ENCODE data around the gene ERLIN1. TPM values are rescaled to one million over a fixed set of nuclear protein-coding genes. Genes with fewer than 3 reads are reported as not detected.

Gene ERLIN1
- total and polyA plus RNA-seq, 4 donors: 21.7 to 85.4 (median 70.0) TPM

DNA sequence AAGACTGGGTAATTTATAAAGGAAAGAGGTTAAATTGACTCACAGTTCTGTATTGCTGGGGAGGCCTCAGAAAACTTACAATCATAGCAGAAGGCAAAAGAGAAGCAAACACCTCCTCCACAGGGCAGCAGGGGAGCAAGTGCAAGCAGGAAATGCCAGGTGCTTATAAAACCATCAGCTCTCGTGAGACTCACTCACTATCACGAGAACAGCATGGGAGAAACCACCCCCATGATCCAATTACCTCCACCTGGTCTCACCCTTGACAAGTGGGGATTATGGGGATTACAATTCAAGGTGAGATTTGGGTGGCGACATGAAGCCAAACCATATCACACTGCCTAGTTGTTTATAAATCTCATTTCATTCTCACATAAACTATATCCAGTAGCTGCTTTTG lies 76.2 kb downstream of the ERLIN1 start:
- TF ChIP-seq RAD21 (IDR thresholded peaks at IDR 0.05) (no peak), YY1 (IDR thresholded peaks at IDR 0.05) (no peak), HNF4A (conservative IDR thresholded peaks at IDR 0.05) (no peak), FOXA2 (IDR thresholded peaks at IDR 0.05) (no peak), TAF1 (conservative IDR thresholded peaks at IDR 0.05) (no peak), NR2F2 (IDR thresholded peaks at IDR 0.05) (no peak)
- TF ChIP-seq, protein P1, sequence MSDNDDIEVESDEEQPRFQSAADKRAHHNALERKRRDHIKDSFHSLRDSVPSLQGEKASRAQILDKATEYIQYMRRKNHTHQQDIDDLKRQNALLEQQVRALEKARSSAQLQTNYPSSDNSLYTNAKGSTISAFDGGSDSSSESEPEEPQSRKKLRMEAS (IDR thresholded peaks at IDR 0.05): no peak
- TF ChIP-seq, protein P2, sequence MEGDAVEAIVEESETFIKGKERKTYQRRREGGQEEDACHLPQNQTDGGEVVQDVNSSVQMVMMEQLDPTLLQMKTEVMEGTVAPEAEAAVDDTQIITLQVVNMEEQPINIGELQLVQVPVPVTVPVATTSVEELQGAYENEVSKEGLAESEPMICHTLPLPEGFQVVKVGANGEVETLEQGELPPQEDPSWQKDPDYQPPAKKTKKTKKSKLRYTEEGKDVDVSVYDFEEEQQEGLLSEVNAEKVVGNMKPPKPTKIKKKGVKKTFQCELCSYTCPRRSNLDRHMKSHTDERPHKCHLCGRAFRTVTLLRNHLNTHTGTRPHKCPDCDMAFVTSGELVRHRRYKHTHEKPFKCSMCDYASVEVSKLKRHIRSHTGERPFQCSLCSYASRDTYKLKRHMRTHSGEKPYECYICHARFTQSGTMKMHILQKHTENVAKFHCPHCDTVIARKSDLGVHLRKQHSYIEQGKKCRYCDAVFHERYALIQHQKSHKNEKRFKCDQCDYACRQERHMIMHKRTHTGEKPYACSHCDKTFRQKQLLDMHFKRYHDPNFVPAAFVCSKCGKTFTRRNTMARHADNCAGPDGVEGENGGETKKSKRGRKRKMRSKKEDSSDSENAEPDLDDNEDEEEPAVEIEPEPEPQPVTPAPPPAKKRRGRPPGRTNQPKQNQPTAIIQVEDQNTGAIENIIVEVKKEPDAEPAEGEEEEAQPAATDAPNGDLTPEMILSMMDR (IDR thresholded peaks at IDR 0.05; ENCODE audit: low read depth, low read length, missing input control): no peak
- TF ChIP-seq, protein P3, sequence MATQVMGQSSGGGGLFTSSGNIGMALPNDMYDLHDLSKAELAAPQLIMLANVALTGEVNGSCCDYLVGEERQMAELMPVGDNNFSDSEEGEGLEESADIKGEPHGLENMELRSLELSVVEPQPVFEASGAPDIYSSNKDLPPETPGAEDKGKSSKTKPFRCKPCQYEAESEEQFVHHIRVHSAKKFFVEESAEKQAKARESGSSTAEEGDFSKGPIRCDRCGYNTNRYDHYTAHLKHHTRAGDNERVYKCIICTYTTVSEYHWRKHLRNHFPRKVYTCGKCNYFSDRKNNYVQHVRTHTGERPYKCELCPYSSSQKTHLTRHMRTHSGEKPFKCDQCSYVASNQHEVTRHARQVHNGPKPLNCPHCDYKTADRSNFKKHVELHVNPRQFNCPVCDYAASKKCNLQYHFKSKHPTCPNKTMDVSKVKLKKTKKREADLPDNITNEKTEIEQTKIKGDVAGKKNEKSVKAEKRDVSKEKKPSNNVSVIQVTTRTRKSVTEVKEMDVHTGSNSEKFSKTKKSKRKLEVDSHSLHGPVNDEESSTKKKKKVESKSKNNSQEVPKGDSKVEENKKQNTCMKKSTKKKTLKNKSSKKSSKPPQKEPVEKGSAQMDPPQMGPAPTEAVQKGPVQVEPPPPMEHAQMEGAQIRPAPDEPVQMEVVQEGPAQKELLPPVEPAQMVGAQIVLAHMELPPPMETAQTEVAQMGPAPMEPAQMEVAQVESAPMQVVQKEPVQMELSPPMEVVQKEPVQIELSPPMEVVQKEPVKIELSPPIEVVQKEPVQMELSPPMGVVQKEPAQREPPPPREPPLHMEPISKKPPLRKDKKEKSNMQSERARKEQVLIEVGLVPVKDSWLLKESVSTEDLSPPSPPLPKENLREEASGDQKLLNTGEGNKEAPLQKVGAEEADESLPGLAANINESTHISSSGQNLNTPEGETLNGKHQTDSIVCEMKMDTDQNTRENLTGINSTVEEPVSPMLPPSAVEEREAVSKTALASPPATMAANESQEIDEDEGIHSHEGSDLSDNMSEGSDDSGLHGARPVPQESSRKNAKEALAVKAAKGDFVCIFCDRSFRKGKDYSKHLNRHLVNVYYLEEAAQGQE (IDR thresholded peaks at IDR 0.05): no peak
- H3K9me3 ChIP-seq (ENCODE audit: control insufficient read depth in 4 of 4, low read length in 3 of 4): no peaks in the 10 kb centered on the region
- H3K4me3 ChIP-seq (ENCODE audit: low read depth in 1 of 3, low read length in 3 of 3): no peak overlapping the region
- no peaks in the 10 kb centered on the region for H3K4me1 ChIP-seq (ENCODE audit: control insufficient read depth in 4 of 4, insufficient read depth in 4 of 4, low read length in 3 of 4)
- H3K9ac ChIP-seq (ENCODE audit: low read depth in 1 of 2, low read length in 2 of 2): no peak overlapping the region
- H3K27me3 ChIP-seq (ENCODE audit: control insufficient read depth in 4 of 4, insufficient read depth in 4 of 4, low read length in 3 of 4): no peaks in the 10 kb centered on the region
- no peak for DNase-seq (ENCODE audit: low spot score)
- H3K27ac ChIP-seq (ENCODE audit: low read depth in 1 of 2, low read length in 2 of 2): no peak overlapping the region
- WGBS: 63% methylated on average over 3 of the region's 3 CpGs
- no peaks in the 10 kb centered on the region for H3K36me3 ChIP-seq (ENCODE audit: control insufficient read depth in 4 of 4, insufficient read depth in 3 of 4, low read depth in 1 of 4, low read length in 3 of 4)

DNA sequence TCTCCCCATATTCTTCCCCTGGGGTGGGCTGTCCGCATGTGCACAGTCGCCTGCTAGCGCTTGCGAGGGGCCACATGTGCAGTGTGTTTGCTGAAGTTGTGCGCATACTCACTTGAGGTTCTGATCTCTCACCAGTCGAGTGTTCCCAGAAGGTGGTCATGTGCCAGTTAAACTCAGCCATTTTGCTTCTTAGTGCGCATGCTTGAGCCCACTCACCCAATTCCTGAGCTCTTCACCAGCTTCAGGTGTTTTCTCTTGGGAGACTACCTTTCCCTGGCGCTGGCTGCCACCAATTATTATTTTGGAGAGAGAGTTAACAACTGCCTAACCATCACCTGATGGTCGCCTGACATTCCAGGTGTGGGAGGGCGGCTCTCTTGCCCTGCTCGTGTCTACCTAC lies 79.0 kb downstream of the ERLIN1 start:
- H3K9ac ChIP-seq (ENCODE audit: low read depth in 1 of 2, low read length in 2 of 2): no peak overlapping the region
- no peak for DNase-seq (ENCODE audit: low spot score)
- H3K36me3 ChIP-seq (ENCODE audit: control insufficient read depth in 4 of 4, insufficient read depth in 3 of 4, low read depth in 1 of 4, low read length in 3 of 4): no peaks in the 10 kb centered on the region
- WGBS: 95% methylated on average over 11 of the region's 11 CpGs
- H3K9me3 ChIP-seq (ENCODE audit: control insufficient read depth in 4 of 4, low read length in 3 of 4): no peaks in the 10 kb centered on the region
- no peak overlapping the region for H3K27ac ChIP-seq (ENCODE audit: low read depth in 1 of 2, low read length in 2 of 2)
- H3K4me1 ChIP-seq (ENCODE audit: control insufficient read depth in 4 of 4, insufficient read depth in 4 of 4, low read length in 3 of 4): peaks cover 0 to 4% (median 3%) of the 10 kb centered on the region in 4 donors
- H3K27me3 ChIP-seq (ENCODE audit: control insufficient read depth in 4 of 4, insufficient read depth in 4 of 4, low read length in 3 of 4): no peaks in the 10 kb centered on the region
- no peak overlapping the region for H3K4me3 ChIP-seq (ENCODE audit: low read depth in 1 of 3, low read length in 3 of 3)
- TF ChIP-seq, protein P4, sequence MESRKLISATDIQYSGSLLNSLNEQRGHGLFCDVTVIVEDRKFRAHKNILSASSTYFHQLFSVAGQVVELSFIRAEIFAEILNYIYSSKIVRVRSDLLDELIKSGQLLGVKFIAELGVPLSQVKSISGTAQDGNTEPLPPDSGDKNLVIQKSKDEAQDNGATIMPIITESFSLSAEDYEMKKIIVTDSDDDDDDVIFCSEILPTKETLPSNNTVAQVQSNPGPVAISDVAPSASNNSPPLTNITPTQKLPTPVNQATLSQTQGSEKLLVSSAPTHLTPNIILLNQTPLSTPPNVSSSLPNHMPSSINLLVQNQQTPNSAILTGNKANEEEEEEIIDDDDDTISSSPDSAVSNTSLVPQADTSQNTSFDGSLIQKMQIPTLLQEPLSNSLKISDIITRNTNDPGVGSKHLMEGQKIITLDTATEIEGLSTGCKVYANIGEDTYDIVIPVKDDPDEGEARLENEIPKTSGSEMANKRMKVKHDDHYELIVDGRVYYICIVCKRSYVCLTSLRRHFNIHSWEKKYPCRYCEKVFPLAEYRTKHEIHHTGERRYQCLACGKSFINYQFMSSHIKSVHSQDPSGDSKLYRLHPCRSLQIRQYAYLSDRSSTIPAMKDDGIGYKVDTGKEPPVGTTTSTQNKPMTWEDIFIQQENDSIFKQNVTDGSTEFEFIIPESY (IDR thresholded peaks at IDR 0.05): no peak
- no peak for TF ChIP-seq RAD21 (IDR thresholded peaks at IDR 0.05)

DNA sequence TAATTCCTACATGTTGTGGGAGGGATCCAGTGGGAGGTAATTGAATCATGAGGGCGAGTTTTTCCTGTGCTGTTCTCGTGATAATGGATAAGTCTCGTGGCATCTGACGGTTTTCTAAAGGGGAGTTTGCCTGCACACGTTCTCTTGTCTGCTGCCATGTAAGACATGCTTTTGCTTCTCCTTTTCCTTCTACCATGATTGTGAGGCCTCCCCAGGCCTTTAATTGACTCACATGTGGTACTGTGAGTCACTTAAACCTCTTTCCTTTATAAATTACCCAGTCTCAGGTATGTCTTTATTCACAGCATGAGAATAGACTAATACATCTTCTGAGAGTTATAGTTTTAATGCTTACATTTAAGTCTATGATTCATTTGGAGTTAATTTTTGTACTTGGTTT lies 81.5 kb downstream of the ERLIN1 start:
- Histone ChIP-seq H3K9me3 (ENCODE audit: control insufficient read depth in 4 of 4, low read length in 3 of 4) (no peaks in the 10 kb centered on the region), H3K4me3 (ENCODE audit: low read depth in 1 of 3, low read length in 3 of 3) (no peak overlapping the region), H3K4me1 (ENCODE audit: control insufficient read depth in 4 of 4, insufficient read depth in 4 of 4, low read length in 3 of 4) (peaks cover 4 to 21% (median 11%) of the 10 kb centered on the region in 4 donors), H3K36me3 (ENCODE audit: control insufficient read depth in 4 of 4, insufficient read depth in 3 of 4, low read depth in 1 of 4, low read length in 3 of 4) (no peaks in the 10 kb centered on the region), H3K27me3 (ENCODE audit: control insufficient read depth in 4 of 4, insufficient read depth in 4 of 4, low read length in 3 of 4) (no peaks in the 10 kb centered on the region), H3K9ac (ENCODE audit: low read depth in 1 of 2, low read length in 2 of 2) (no peak overlapping the region), H3K27ac (ENCODE audit: low read depth in 1 of 2, low read length in 2 of 2) (no peak overlapping the region)
- WGBS: 95% methylated on average over 5 of the region's 5 CpGs
- DNase-seq (ENCODE audit: low spot score): no peak
- TF ChIP-seq, protein P5, sequence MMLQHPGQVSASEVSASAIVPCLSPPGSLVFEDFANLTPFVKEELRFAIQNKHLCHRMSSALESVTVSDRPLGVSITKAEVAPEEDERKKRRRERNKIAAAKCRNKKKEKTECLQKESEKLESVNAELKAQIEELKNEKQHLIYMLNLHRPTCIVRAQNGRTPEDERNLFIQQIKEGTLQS (IDR thresholded peaks at IDR 0.05): no peak
- TF ChIP-seq JUND (IDR thresholded peaks at IDR 0.05): no peak
- TF ChIP-seq GABPA (IDR thresholded peaks at IDR 0.05 in 1 of 2, conservative IDR thresholded peaks at IDR 0.05 in 1 of 2): no peak
- TF ChIP-seq, protein P2 (IDR thresholded peaks at IDR 0.05; ENCODE audit: low read depth, low read length, missing input control): no peak
- TF ChIP-seq NR2F2 (IDR thresholded peaks at IDR 0.05): no peak
- no peak for TF ChIP-seq YY1 (IDR thresholded peaks at IDR 0.05)
